HepG2 (cell line): ENCODE measurements around the gene MKRN3. TPM values are rescaled to one million over a fixed set of nuclear protein-coding genes. Genes with fewer than 3 reads are reported as not detected.

Experiments used
- ZBTB33 ChIP-seq: sonication (generic); formaldehyde crosslinking; IDR thresholded peaks from 2 replicates; pipeline ENCODE4 v1.4.0; 2020; ENCODE audit warnings: missing genetic modification reagents
- ZBTB40 ChIP-seq, 2 experiments: fragments of 450-650 bp in 1 of 2; sonication (generic) in 1 of 2; formaldehyde crosslinking in 1 of 2; IDR thresholded peaks; 2 replicates each; pipeline versions ENCODE4 v1.6.1 to v1.8.0; 2016 to 2022; ENCODE audit warnings: antibody characterized with exemption in 1 of 2, mild to moderate bottlenecking in 1 of 2, missing genetic modification reagents in 1 of 2
- ZNF20 ChIP-seq: sonication (generic); formaldehyde crosslinking; IDR thresholded peaks from 2 replicates; pipeline ENCODE4 v1.4.0; 2020; ENCODE audit warnings: mild to moderate bottlenecking, moderate library complexity, missing genetic modification reagents
- polyA plus RNA-seq, 8 experiments: library from polyadenylated mRNA; depleted of rRNA in 3 of 8; stranded (reverse) in 7 of 8; unstranded in 1 of 8; fragments of >200 nt; fragmentation: Illumina TruSeq in 4 of 8; extraction: Trizol in 4 of 8; gene quantifications; 2 replicates each; pipeline versions ENCODE4 v1.2.1 to v1.2.3, GENCODE V29; 2011 to 2016; ENCODE audit warnings: low read depth in 4 of 8, missing spikeins in 1 of 8, mixed read lengths in 1 of 8; ENCODE audit not compliant: insufficient read depth in 1 of 8
- total RNA-seq, 5 experiments: library from RNA; depleted of rRNA; stranded (reverse); fragments of >200 nt; fragmentation: Illumina TruSeq; extraction: Trizol; gene quantifications; 2 replicates each; pipeline ENCODE4 v1.2.3, GENCODE V29; 2016; ENCODE audit warnings: low read depth in 1 of 5

The MKRN3 gene
- total and polyA plus RNA-seq, 2 of the 13 experiments (the other 11 are each of a cell fraction or from before 2014, with no cell fraction given): 2.4 to 5.2 TPM

GRCh38 chr15:23599053-23599452 lies 33.6 kb downstream of the MKRN3 start (continued):
- TF ChIP-seq ZNF20 (CRISPR knock-in tag): no peak
- no peak for TF ChIP-seq ZBTB40 (IDR thresholded peaks at IDR 0.05)
- no peak for TF ChIP-seq ZBTB40 (CRISPR knock-in tag; IDR thresholded peaks at IDR 0.05)
- TF ChIP-seq ZBTB33 (CRISPR knock-in tag): no peak
- TF ChIP-seq, all 625 proteins: peak for 0
